Body of pancreas (tissue), 4 donors: ENCODE results near the gene NEURL1.

ENCODE experiments used
- POLR2A ChIP-seq, 3 donors: fragments of 450-650 bp; IDR thresholded peaks; one replicate each; pipeline ENCODE4 v1.6.1; 2016; ENCODE audit warnings: antibody characterized with exemption in 3 of 3, mild to moderate bottlenecking in 2 of 3
- TF ChIP-seq, protein P1 (sequence below), 7 experiments: fragments of 450-650 bp in 4 of 7; fragments of 200-600 bp in 3 of 7; sonication (generic) in 3 of 7; IDR thresholded peaks; one replicate each; pipeline ENCODE4 v1.5.1; 2016 to 2019; ENCODE audit warnings: antibody characterized with exemption in 7 of 7

DNA sequence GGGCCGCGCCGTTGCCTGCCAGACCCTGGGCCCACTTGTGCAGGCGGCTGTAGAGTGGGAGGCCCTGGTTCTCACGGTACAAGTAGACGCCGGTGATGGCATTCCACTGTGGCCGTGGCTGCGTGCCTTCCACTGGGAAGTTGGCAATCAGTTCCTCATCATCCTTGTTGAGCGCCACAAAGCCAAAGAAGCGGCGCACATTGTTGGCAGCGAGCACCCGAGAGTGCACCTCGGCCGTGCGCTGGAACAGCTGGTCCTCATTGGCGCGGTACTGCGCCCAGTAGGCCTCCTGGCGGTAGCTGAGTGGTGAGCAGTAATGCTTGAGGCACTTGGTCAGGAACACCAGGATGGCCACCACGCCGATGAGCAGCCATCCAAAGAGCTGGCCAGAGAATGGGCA is 46.3 kb upstream of the NEURL1 start:
- TF ChIP-seq, protein P1, sequence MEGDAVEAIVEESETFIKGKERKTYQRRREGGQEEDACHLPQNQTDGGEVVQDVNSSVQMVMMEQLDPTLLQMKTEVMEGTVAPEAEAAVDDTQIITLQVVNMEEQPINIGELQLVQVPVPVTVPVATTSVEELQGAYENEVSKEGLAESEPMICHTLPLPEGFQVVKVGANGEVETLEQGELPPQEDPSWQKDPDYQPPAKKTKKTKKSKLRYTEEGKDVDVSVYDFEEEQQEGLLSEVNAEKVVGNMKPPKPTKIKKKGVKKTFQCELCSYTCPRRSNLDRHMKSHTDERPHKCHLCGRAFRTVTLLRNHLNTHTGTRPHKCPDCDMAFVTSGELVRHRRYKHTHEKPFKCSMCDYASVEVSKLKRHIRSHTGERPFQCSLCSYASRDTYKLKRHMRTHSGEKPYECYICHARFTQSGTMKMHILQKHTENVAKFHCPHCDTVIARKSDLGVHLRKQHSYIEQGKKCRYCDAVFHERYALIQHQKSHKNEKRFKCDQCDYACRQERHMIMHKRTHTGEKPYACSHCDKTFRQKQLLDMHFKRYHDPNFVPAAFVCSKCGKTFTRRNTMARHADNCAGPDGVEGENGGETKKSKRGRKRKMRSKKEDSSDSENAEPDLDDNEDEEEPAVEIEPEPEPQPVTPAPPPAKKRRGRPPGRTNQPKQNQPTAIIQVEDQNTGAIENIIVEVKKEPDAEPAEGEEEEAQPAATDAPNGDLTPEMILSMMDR (IDR thresholded peaks at IDR 0.05): no peak
- no peak for TF ChIP-seq POLR2A (IDR thresholded peaks at IDR 0.05)
